H9 (cell line): ENCODE measurements around the gene C3orf70. TPM values are rescaled to one million over a fixed set of nuclear protein-coding genes. Genes with fewer than 3 reads are reported as not detected.

Experiments used
- DNase-seq: peaks from one replicate; pipeline ENCODE4 v3.0.0-alpha.2; 2017
- H2AFZ ChIP-seq: one replicate; pipeline ENCODE4 v1.6.1; 2013; ENCODE audit warnings: mild to moderate bottlenecking, low read length, control low read depth, moderate library complexity
- H2AK5ac ChIP-seq: 2 replicates; pipeline ENCODE4 v1.6.1; 2013; ENCODE audit warnings: low read length, control low read depth, mixed read lengths; ENCODE audit not compliant: insufficient read length
- H2BK120ac ChIP-seq: one replicate; pipeline ENCODE4 v1.6.1; 2013; ENCODE audit warnings: low read depth, mild to moderate bottlenecking, low read length, control low read depth, inconsistent platforms; ENCODE audit not compliant: poor library complexity, severe bottlenecking
- H2BK12ac ChIP-seq: 2 replicates; pipeline ENCODE4 v1.6.1; 2013; ENCODE audit warnings: low read length, control low read depth, mixed read lengths, low read depth; ENCODE audit not compliant: insufficient read length
- H2BK15ac ChIP-seq: 2 replicates; pipeline ENCODE4 v1.6.1; 2013; ENCODE audit warnings: low read depth, low read length, control low read depth
- H2BK20ac ChIP-seq: one replicate; pipeline ENCODE4 v1.6.1; 2013; ENCODE audit warnings: low read depth, mild to moderate bottlenecking, low read length, control low read depth, inconsistent platforms; ENCODE audit not compliant: poor library complexity, severe bottlenecking
- H2BK5ac ChIP-seq: 2 replicates; pipeline ENCODE4 v1.6.1; 2013; ENCODE audit warnings: low read length, control low read depth, mixed read lengths; ENCODE audit not compliant: insufficient read length
- H3K14ac ChIP-seq: 2 replicates; pipeline ENCODE4 v1.6.1; 2013; ENCODE audit warnings: low read length, control low read depth; ENCODE audit not compliant: insufficient read depth
- H3K18ac ChIP-seq: 2 replicates; pipeline ENCODE4 v1.6.1; 2013; ENCODE audit warnings: low read depth, mild to moderate bottlenecking, mixed read lengths, low read length, control low read depth; ENCODE audit not compliant: insufficient read length
- H3K23ac ChIP-seq: 2 replicates; pipeline ENCODE4 v1.6.1; 2013; ENCODE audit warnings: low read length, control low read depth, mixed read lengths, low read depth; ENCODE audit not compliant: insufficient read length
- H3K23me2 ChIP-seq: 2 replicates; pipeline ENCODE4 v1.6.1; 2013; ENCODE audit warnings: low read depth, mild to moderate bottlenecking, mixed read lengths, low read length, control low read depth; ENCODE audit not compliant: insufficient read length, poor library complexity, severe bottlenecking
- H3K27ac ChIP-seq: 2 replicates; pipeline ENCODE4 v1.5.1; 2013; ENCODE audit warnings: low read length, control low read depth, mixed read lengths, low read depth; ENCODE audit not compliant: insufficient read length
- H3K27me3 ChIP-seq: 2 replicates; pipeline ENCODE4 v1.6.1; 2013; ENCODE audit warnings: low read length, control low read depth, inconsistent platforms; ENCODE audit not compliant: insufficient read depth
- H3K4ac ChIP-seq: 2 replicates; pipeline ENCODE4 v1.6.1; 2013; ENCODE audit warnings: low read depth, mild to moderate bottlenecking, control low read depth, inconsistent platforms, low read length, moderate library complexity
- H3K4me1 ChIP-seq: 2 replicates; pipeline ENCODE4 v1.6.1; 2013; ENCODE audit warnings: low read length, control low read depth, inconsistent platforms; ENCODE audit not compliant: insufficient read depth
- H3K4me2 ChIP-seq: 2 replicates; pipeline ENCODE4 v1.6.1; 2013; ENCODE audit warnings: low read length, control low read depth, mixed read lengths; ENCODE audit not compliant: insufficient read length, insufficient read depth
- H3K56ac ChIP-seq: 2 replicates; pipeline ENCODE4 v1.6.1; 2013; ENCODE audit warnings: low read depth, mild to moderate bottlenecking, mixed read lengths, low read length, control low read depth; ENCODE audit not compliant: insufficient read length
- H3K79me1 ChIP-seq: 2 replicates; pipeline ENCODE4 v1.6.1; 2013; ENCODE audit warnings: low read depth, mild to moderate bottlenecking, moderate library complexity, low read length, control low read depth, inconsistent platforms; ENCODE audit not compliant: insufficient read depth, poor library complexity, severe bottlenecking
- H3K79me2 ChIP-seq: 2 replicates; pipeline ENCODE4 v1.6.1; 2013; ENCODE audit warnings: low read length, control low read depth, inconsistent platforms; ENCODE audit not compliant: insufficient read depth
- H3K9ac ChIP-seq: 2 replicates; pipeline ENCODE4 v1.6.1; 2013; ENCODE audit warnings: low read length, control low read depth, mixed read lengths; ENCODE audit not compliant: insufficient read length; ENCODE audit errors: extremely low read depth
- H3K9me3 ChIP-seq: one replicate; pipeline ENCODE4 v1.6.1; 2013; ENCODE audit warnings: low read depth, low read length, inconsistent platforms; ENCODE audit not compliant: control insufficient read depth
- H3T11ph ChIP-seq: one replicate; pipeline ENCODE4 v1.6.1; 2013; ENCODE audit warnings: mild to moderate bottlenecking, low read length, control low read depth, inconsistent platforms
- H4K20me1 ChIP-seq: one replicate; pipeline ENCODE4 v1.6.1; 2013; ENCODE audit not compliant: control insufficient read depth, insufficient read length, insufficient read depth
- H4K5ac ChIP-seq: 2 replicates; pipeline ENCODE4 v1.6.1; 2013; ENCODE audit warnings: low read depth, mild to moderate bottlenecking, mixed read lengths, low read length, control low read depth; ENCODE audit not compliant: insufficient read length
- H4K8ac ChIP-seq: replicated peaks from 2 replicates; pipeline ENCODE4 v1.6.1; 2013; ENCODE audit warnings: low read length, control low read depth, mixed read lengths, low read depth; ENCODE audit not compliant: insufficient read length
- H4K91ac ChIP-seq: 2 replicates; pipeline ENCODE4 v1.6.1; 2013; ENCODE audit warnings: low read depth, mild to moderate bottlenecking, moderate library complexity, mixed read lengths, low read length, control low read depth; ENCODE audit not compliant: insufficient read length
- H3K27ac Mint-ChIP-seq, 3 experiments: 2 replicates in 2 of 3; 3 replicates in 1 of 3; pipeline ENCODE4 v1.8.0; 2020 to 2021; ENCODE audit warnings: mixed read lengths in 3 of 3, mild to moderate bottlenecking in 1 of 3, moderate library complexity in 1 of 3
- H3K27me3 Mint-ChIP-seq: 2 replicates; pipeline ENCODE4 v1.8.0; 2021; ENCODE audit warnings: low read depth, mild to moderate bottlenecking, moderate library complexity, mixed read lengths
- H3K36me3 Mint-ChIP-seq, 3 experiments: 2 replicates in 2 of 3; 3 replicates in 1 of 3; pipeline ENCODE4 v1.8.0; 2020 to 2021; ENCODE audit warnings: low read depth in 3 of 3, mixed read lengths in 3 of 3; ENCODE audit not compliant: insufficient read depth in 1 of 3
- H3K4me1 Mint-ChIP-seq, 2 experiments: 2 replicates each; pipeline ENCODE4 v1.8.0; 2020; ENCODE audit warnings: mixed read lengths in 2 of 2
- H3K4me3 Mint-ChIP-seq, 2 experiments: 2 replicates in 1 of 2; 3 replicates in 1 of 2; pipeline ENCODE4 v1.8.0; 2020 to 2021; ENCODE audit warnings: mild to moderate bottlenecking in 2 of 2, mixed read lengths in 2 of 2, moderate library complexity in 1 of 2
- H3K9me3 Mint-ChIP-seq, 2 experiments: 2 replicates in 1 of 2; 3 replicates in 1 of 2; pipeline ENCODE4 v1.8.0; 2020; ENCODE audit warnings: mild to moderate bottlenecking in 2 of 2, mixed read lengths in 2 of 2, moderate library complexity in 1 of 2
- WGBS: extraction: QIAGEN DNeasy Blood & Tissue Kit; methylation state at CpG from one replicate; pipeline ENCODE4 v1.1.7; 2013; ENCODE audit warnings: missing lambda C conversion rate, low lambda C conversion rate, mixed read lengths; ENCODE audit not compliant: insufficient read length; ENCODE audit errors: extremely low coverage; 5-methylcytosine and 5-hydroxymethylcytosine counted together
- total RNA-seq: library from RNA; stranded (reverse); gene quantifications from 2 replicates; pipeline ENCODE4 v1.2.1, GENCODE V29; 2021
- TF ChIP-seq, protein P1 (sequence below): fragments of 200-600 bp; sonication (generic); conservative IDR thresholded peaks from 3 replicates; pipeline ENCODE4 v1.8.0; 2021; ENCODE audit warnings: antibody characterized with exemption, mild to moderate bottlenecking

Gene C3orf70
- total RNA-seq, 1 experiment from 2014 or later, result 0.52 TPM

DNA sequence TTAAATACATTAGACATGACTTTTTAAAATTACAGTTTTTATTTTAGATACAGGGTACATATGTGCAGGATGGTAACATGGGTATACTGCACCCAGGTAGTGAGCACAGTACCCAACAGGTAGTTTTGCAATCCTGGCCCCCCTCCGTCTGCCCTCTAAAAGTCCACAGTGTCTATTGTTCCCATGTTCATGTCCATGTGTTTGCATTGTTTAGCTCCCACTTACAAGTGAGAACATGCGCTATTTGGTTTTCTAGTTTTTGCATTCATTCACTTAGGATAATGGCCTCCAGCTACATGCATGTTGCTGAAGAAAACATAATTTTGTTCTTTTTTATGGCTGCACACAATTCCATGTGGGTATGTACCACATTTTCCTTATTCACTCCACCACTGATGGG is 23.8 kb downstream of the C3orf70 start:
- H3K4me3 Mint-ChIP-seq, result no peak overlapping the region
- Histone ChIP-seq H3T11ph (no peak overlapping the region), H3K27ac (no peak overlapping the region), H3K4me1 (no peaks in the 10 kb centered on the region), H2BK120ac (no peak overlapping the region), H3K4ac (no peak overlapping the region), H2AK5ac (no peak overlapping the region), H3K56ac (no peak overlapping the region), H2AFZ (no peak overlapping the region), H3K23me2 (no peaks in the 10 kb centered on the region), H3K79me1 (no peaks in the 10 kb centered on the region), H4K5ac (no peak overlapping the region), H2BK20ac (no peak overlapping the region), H3K27me3 (no peaks in the 10 kb centered on the region), H3K9me3 (no peaks in the 10 kb centered on the region), H3K14ac (no peak overlapping the region), H4K91ac (no peak overlapping the region), H4K8ac (no peak overlapping the region), H2BK12ac (no peak overlapping the region), H4K20me1 (no peaks in the 10 kb centered on the region), H3K4me2 (no peak overlapping the region), H3K18ac (no peak overlapping the region), H3K79me2 (no peaks in the 10 kb centered on the region), H3K9ac (no peak overlapping the region), H2BK15ac (no peak overlapping the region), H2BK5ac (no peak overlapping the region), H3K23ac (no peak overlapping the region)
- no peaks in the 10 kb centered on the region for H3K36me3 Mint-ChIP-seq
- no peaks in the 10 kb centered on the region for H3K27me3 Mint-ChIP-seq
- no CpG with 5 or more reads among the region's 2 CpGs for WGBS
- H3K27ac Mint-ChIP-seq, result no peak overlapping the region
- no peaks in the 10 kb centered on the region for H3K9me3 Mint-ChIP-seq
- no peaks in the 10 kb centered on the region for H3K4me1 Mint-ChIP-seq
- DNase-seq, result no peak
- TF ChIP-seq, protein P1, sequence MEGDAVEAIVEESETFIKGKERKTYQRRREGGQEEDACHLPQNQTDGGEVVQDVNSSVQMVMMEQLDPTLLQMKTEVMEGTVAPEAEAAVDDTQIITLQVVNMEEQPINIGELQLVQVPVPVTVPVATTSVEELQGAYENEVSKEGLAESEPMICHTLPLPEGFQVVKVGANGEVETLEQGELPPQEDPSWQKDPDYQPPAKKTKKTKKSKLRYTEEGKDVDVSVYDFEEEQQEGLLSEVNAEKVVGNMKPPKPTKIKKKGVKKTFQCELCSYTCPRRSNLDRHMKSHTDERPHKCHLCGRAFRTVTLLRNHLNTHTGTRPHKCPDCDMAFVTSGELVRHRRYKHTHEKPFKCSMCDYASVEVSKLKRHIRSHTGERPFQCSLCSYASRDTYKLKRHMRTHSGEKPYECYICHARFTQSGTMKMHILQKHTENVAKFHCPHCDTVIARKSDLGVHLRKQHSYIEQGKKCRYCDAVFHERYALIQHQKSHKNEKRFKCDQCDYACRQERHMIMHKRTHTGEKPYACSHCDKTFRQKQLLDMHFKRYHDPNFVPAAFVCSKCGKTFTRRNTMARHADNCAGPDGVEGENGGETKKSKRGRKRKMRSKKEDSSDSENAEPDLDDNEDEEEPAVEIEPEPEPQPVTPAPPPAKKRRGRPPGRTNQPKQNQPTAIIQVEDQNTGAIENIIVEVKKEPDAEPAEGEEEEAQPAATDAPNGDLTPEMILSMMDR, result no peak
